CD14-positive monocyte (primary cell): Measurements from ENCODE around the gene SPTBN5. TPM values are rescaled to one million over a fixed set of nuclear protein-coding genes. Genes with fewer than 3 reads are reported as not detected.

Experiments
- DNase-seq, 3 donors: peaks; one replicate each; pipeline ENCODE4 v3.0.0-alpha.2; 2011 to 2022
- H2AFZ ChIP-seq: 2 replicates; pipeline ENCODE4 v1.6.0; 2012; ENCODE audit warnings: mild to moderate bottlenecking, low read depth, low read length, inconsistent platforms; ENCODE audit not compliant: insufficient read depth, poor library complexity, severe bottlenecking
- H3K27ac ChIP-seq, 2 donors: 1 replicate in 1 of 2; 2 replicates in 1 of 2; pipeline ENCODE4 v1.5.1; 2012 to 2013; ENCODE audit warnings: low read length in 2 of 2, control low read depth in 1 of 2, inconsistent platforms in 1 of 2, low read depth in 1 of 2, mild to moderate bottlenecking in 1 of 2
- H3K27me3 ChIP-seq, 2 donors: one replicate each; pipeline versions ENCODE4 v1.6.0 to v1.6.1; 2011 to 2013; ENCODE audit warnings: low read length in 2 of 2; ENCODE audit not compliant: control insufficient read depth in 2 of 2, insufficient read depth in 2 of 2
- H3K36me3 ChIP-seq, 2 donors: replicated peaks in 1 of 2; 1 replicate in 1 of 2; 2 replicates in 1 of 2; pipeline versions ENCODE4 v1.5.1 to v1.6.1; 2012 to 2013; ENCODE audit warnings: low read length in 2 of 2, control low read depth in 1 of 2, inconsistent platforms in 1 of 2, mild to moderate bottlenecking in 1 of 2; ENCODE audit not compliant: insufficient read depth in 2 of 2, control insufficient read depth in 1 of 2
- H3K4me1 ChIP-seq, 2 donors: 1 replicate in 1 of 2; 2 replicates in 1 of 2; pipeline versions ENCODE4 v1.5.1 to v1.6.1; 2012 to 2013; ENCODE audit warnings: low read length in 2 of 2, control low read depth in 1 of 2, inconsistent platforms in 1 of 2, mild to moderate bottlenecking in 1 of 2, moderate library complexity in 1 of 2; ENCODE audit not compliant: insufficient read depth in 2 of 2, control insufficient read depth in 1 of 2
- H3K4me2 ChIP-seq: replicated peaks from 2 replicates; pipeline ENCODE3; 2012; ENCODE audit warnings: low read length, moderate library complexity, mild to moderate bottlenecking; ENCODE audit not compliant: poor library complexity, severe bottlenecking; ENCODE audit errors: extremely low read depth
- H3K4me3 ChIP-seq, 3 experiments: fragments of 200-600 bp in 1 of 3; sonication (generic) in 1 of 3; replicated peaks in 1 of 3; 1 replicate in 2 of 3; 2 replicates in 1 of 3; pipeline ENCODE4 v1.5.1; 2011 to 2013; ENCODE audit warnings: low read length in 3 of 3, mild to moderate bottlenecking in 3 of 3, control low read depth in 2 of 3, low read depth in 2 of 3, inconsistent platforms in 1 of 3, moderate library complexity in 1 of 3
- H3K79me2 ChIP-seq: 2 replicates; pipeline ENCODE4 v1.6.0; 2012; ENCODE audit warnings: mild to moderate bottlenecking, control low read depth, inconsistent platforms, low read length, moderate library complexity; ENCODE audit not compliant: insufficient read depth
- H3K9ac ChIP-seq: 2 replicates; pipeline ENCODE4 v1.6.0; 2017; ENCODE audit warnings: low read length, mild to moderate bottlenecking; ENCODE audit not compliant: insufficient read depth, poor library complexity, severe bottlenecking
- H3K9me3 ChIP-seq, 2 donors: replicated peaks in 1 of 2; 1 replicate in 1 of 2; 2 replicates in 1 of 2; pipeline versions ENCODE4 v1.5.1 to v1.6.1; 2012 to 2013; ENCODE audit warnings: low read length in 2 of 2, control low read depth in 1 of 2; ENCODE audit not compliant: control insufficient read depth in 1 of 2, insufficient read depth in 1 of 2
- H4K20me1 ChIP-seq: 2 replicates; pipeline ENCODE4 v1.6.0; 2012; ENCODE audit warnings: mild to moderate bottlenecking, low read length, control low read depth, moderate library complexity; ENCODE audit not compliant: insufficient read depth
- H3K27ac Mint-ChIP-seq, 7 donors: one replicate each; pipeline ENCODE4 v1.8.0; 2020; ENCODE audit warnings: mild to moderate bottlenecking in 7 of 7, mixed read lengths in 7 of 7, moderate library complexity in 6 of 7, inconsistent platforms in 2 of 7
- H3K27me3 Mint-ChIP-seq, 3 donors: one replicate each; pipeline ENCODE4 v1.8.0; 2021 to 2022; ENCODE audit warnings: low read depth in 3 of 3, mild to moderate bottlenecking in 3 of 3, mixed read lengths in 3 of 3, moderate library complexity in 3 of 3, inconsistent platforms in 1 of 3
- H3K36me3 Mint-ChIP-seq, 2 donors: one replicate each; pipeline ENCODE4 v1.8.0; 2020; ENCODE audit warnings: mixed read lengths in 2 of 2, inconsistent platforms in 1 of 2, mild to moderate bottlenecking in 1 of 2
- H3K4me1 Mint-ChIP-seq: one replicate; pipeline ENCODE4 v1.8.0; 2020; ENCODE audit warnings: mild to moderate bottlenecking, mixed read lengths
- H3K4me3 Mint-ChIP-seq, 2 donors: one replicate each; pipeline ENCODE4 v1.8.0; 2020; ENCODE audit warnings: mild to moderate bottlenecking in 2 of 2, mixed read lengths in 2 of 2, moderate library complexity in 1 of 2
- H3K9me3 Mint-ChIP-seq, 7 donors: one replicate each; pipeline ENCODE4 v1.8.0; 2020 to 2022; ENCODE audit warnings: mixed read lengths in 7 of 7, mild to moderate bottlenecking in 6 of 7, moderate library complexity in 6 of 7, inconsistent platforms in 2 of 7
- CTCF ChIP-seq: fragments of 200-600 bp; IDR thresholded peaks from one replicate; pipeline ENCODE4 v1.8.0; 2022; ENCODE audit warnings: antibody characterized with exemption, mild to moderate bottlenecking
- WGBS: methylation state at CpG from one replicate; pipeline ENCODE4 v1.1.5; 2013; ENCODE audit warnings: missing lambda C conversion rate; ENCODE audit not compliant: insufficient coverage; 5-methylcytosine and 5-hydroxymethylcytosine counted together
- intact Hi-C, 2 donors: fragments of 100-400 bp; cut with micrococcal nuclease; formaldehyde crosslinking; loops; one replicate each; pipeline versions ENCODE4 v1.15.0 to v1.15.1; 2023
- polyA plus RNA-seq, 3 donors: library from polyadenylated mRNA; depleted of rRNA in 1 of 3; unstranded in 2 of 3; stranded (reverse) in 1 of 3; fragments of 300-500 nt in 2 of 3; fragments of >200 nt in 1 of 3; fragmentation: Illumina TruSeq in 2 of 3; gene quantifications; 1 replicate in 2 of 3; 2 replicates in 1 of 3; pipeline ENCODE4 v1.2.3, GENCODE V29; 2012 to 2021

SPTBN5 gene
- polyA plus RNA-seq, 3 donors = 0.29 TPM; not detected in 2

- Histone ChIP-seq H3K27me3 (no peaks in the 10 kb centered on the region), H3K27ac (no peak overlapping the region), H3K4me3 (no peak overlapping the region), H3K4me1 (no peaks in the 10 kb centered on the region), H2AFZ (no peak overlapping the region), H4K20me1 (no peaks in the 10 kb centered on the region), H3K4me2 (no peak overlapping the region), H3K36me3 (no peaks in the 10 kb centered on the region), H3K9me3 (no peaks in the 10 kb centered on the region), H3K9ac (no peak overlapping the region), H3K79me2 (no peaks in the 10 kb centered on the region)
- H3K9me3 Mint-ChIP-seq = no peaks in the 10 kb centered on the region
- H3K27me3 Mint-ChIP-seq = peaks cover 0 to 10% (median 8%) of the 10 kb centered on the region in 3 donors
- no peak for DNase-seq
- H3K4me1 Mint-ChIP-seq = peaks cover 1% of the 10 kb centered on the region
- intact Hi-C loops = no loop called here
- TF ChIP-seq CTCF = no peak
- over 99% methylated on average over 8 of the region's 9 CpGs for WGBS
- H3K27ac Mint-ChIP-seq = no peak overlapping the region
- no peak overlapping the region for H3K4me3 Mint-ChIP-seq
- no peaks in the 10 kb centered on the region for H3K36me3 Mint-ChIP-seq
Observed at GRCh38 chr15:41854443-41854842, 39.4 kb downstream of the SPTBN5 start.

GRCh38 chr15:41853831-41854230, 40.0 kb downstream of the SPTBN5 start:
- Mint-ChIP-seq H3K4me3 (no peak overlapping the region), H3K4me1 (no peaks in the 10 kb centered on the region), H3K9me3 (no peaks in the 10 kb centered on the region), H3K27me3 (peaks cover 0 to 10% (median 8%) of the 10 kb centered on the region in 3 donors), H3K27ac (no peak overlapping the region), H3K36me3 (peaks cover 5 to 6% of the 10 kb centered on the region in 2 donors)
- H3K4me1 ChIP-seq = no peaks in the 10 kb centered on the region
- intact Hi-C loops = no loop called here
- no peak overlapping the region for H3K27ac ChIP-seq
- no peaks in the 10 kb centered on the region for H3K27me3 ChIP-seq
- no peak overlapping the region for H2AFZ ChIP-seq
- H3K4me2 ChIP-seq = no peak overlapping the region
- H3K9me3 ChIP-seq = no peaks in the 10 kb centered on the region
- WGBS = 96% methylated on average over 7 of the region's 10 CpGs
- no peak for TF ChIP-seq CTCF
- no peaks in the 10 kb centered on the region for H3K79me2 ChIP-seq
- H3K4me3 ChIP-seq = no peak overlapping the region
- H3K36me3 ChIP-seq = peaks cover under 1 to 2% of the 10 kb centered on the region in 2 donors
- no peaks in the 10 kb centered on the region for H4K20me1 ChIP-seq
- no peak for DNase-seq
- no peak overlapping the region for H3K9ac ChIP-seq
